HG03571 (cell line): ENCODE results near the gene SLC26A2.
"Not testable (repeated sequence)": the region's sequence is repeated elsewhere in the genome, so short reads cannot be mapped to it uniquely, and the experiment has no call there.

ENCODE experiments used
- ATAC-seq: cut with Tn5 transposase; IDR thresholded peaks from one replicate; pipeline ENCODE4 v1.9.1; 2021; ENCODE audit not compliant: unreplicated experiment

The SLC26A2 gene

GRCh38 chr5:149936700-149937091 is 23.9 kb upstream of the SLC26A2 start:
- ATAC-seq, result no peak

GRCh38 chr5:149937610-149938009 is 22.9 kb upstream of the SLC26A2 start:
- no peak for ATAC-seq

- no peak for ATAC-seq
Observed at GRCh38 chr5:149938279-149938678, 22.3 kb upstream of the SLC26A2 start.

- no peak for ATAC-seq
Observed at GRCh38 chr5:149938791-149939358, 21.7 kb upstream of the SLC26A2 start.

GRCh38 chr5:149939546-149939945 is 21.0 kb upstream of the SLC26A2 start:
- ATAC-seq, result no peak

- no peak for ATAC-seq
Observed at GRCh38 chr5:149940077-149940574, 20.4 kb upstream of the SLC26A2 start.

GRCh38 chr5:149940941-149941644 is 19.5 kb upstream of the SLC26A2 start:
- no peak for ATAC-seq

GRCh38 chr5:149941795-149942194 is 18.8 kb upstream of the SLC26A2 start:
- no peak for ATAC-seq

- no peak for ATAC-seq
Observed at GRCh38 chr5:149942199-149942598, 18.4 kb upstream of the SLC26A2 start.

GRCh38 chr5:149942741-149943169 is 17.8 kb upstream of the SLC26A2 start:
- ATAC-seq, result not testable (repeated sequence)

- not testable (repeated sequence) for ATAC-seq
Observed at GRCh38 chr5:149943177-149943949, 17.2 kb upstream of the SLC26A2 start.

- ATAC-seq, result no peak
Observed at GRCh38 chr5:149944666-149945065, 15.9 kb upstream of the SLC26A2 start, which contains the start of gene PDE6A. Gene PDE6A, minus strand, starts transcription at chr5:149944793. Its CDS starts 120 bp downstream, at chr5:149944673.

- ATAC-seq, result no peak
Observed at GRCh38 chr5:149946118-149946517, 14.4 kb upstream of the SLC26A2 start.

GRCh38 chr5:149948993-149949392 is 11.6 kb upstream of the SLC26A2 start:
- ATAC-seq, result no peak

GRCh38 chr5:149951138-149951749 is 9.3 kb upstream of the SLC26A2 start:
- ATAC-seq, result no peak

GRCh38 chr5:149953436-149954121 is 7.0 kb upstream of the SLC26A2 start:
- no peak for ATAC-seq

- ATAC-seq, result no peak
Observed at GRCh38 chr5:149954798-149955197, 5.8 kb upstream of the SLC26A2 start.

GRCh38 chr5:149956685-149957084 is 3.9 kb upstream of the SLC26A2 start:
- no peak for ATAC-seq

GRCh38 chr5:149957855-149958254 is 2.7 kb upstream of the SLC26A2 start:
- ATAC-seq, result no peak

GRCh38 chr5:149959406-149960236 is 937 bp upstream of the SLC26A2 start:
- ATAC-seq, result no peak
